ENCODE data around the gene P3R3URF. TPM values are rescaled to one million over a fixed set of nuclear protein-coding genes. Genes with fewer than 3 reads are reported as not detected.

The P3R3URF gene
- total and polyA plus RNA-seq, 2 donors from 2014 or later, result not detected

DNA sequence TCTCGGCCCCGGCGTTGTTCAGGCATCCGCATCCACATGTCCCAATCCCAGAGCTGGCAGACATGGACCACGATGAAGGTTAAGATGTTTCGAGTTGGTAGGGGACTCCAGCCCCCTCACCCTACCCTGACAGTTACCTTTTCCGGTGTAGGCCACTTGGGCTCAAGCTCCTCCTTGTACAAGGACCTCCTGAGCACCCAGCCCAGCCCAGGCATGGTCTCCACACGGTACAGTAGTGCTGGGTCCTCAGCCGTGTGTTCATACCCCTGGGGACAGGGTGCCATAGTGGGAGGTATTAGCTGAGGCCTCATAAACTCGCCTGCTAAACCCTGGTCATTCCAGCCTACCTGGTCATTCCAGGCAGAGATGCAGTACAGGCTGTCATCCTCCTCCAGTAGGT is 15.9 kb upstream of the P3R3URF start:
- Histone ChIP-seq H3K4me3 (ENCODE audit: low read length in 3 of 3) (no peak overlapping the region), H3K27ac (ENCODE audit: low read depth in 2 of 2, low read length in 2 of 2) (no peak overlapping the region), H3K36me3 (ENCODE audit: control insufficient read depth in 2 of 3, insufficient read depth in 3 of 3, low read length in 3 of 3) (peaks cover 0 to 50% (median 24%) of the 10 kb centered on the region in 3 donors), H3K4me1 (ENCODE audit: control insufficient read depth in 2 of 3, insufficient read depth in 2 of 3, low read depth in 1 of 3, low read length in 3 of 3) (peaks cover 0 to 21% (median 20%) of the 10 kb centered on the region in 3 donors), H3K9ac (ENCODE audit: low read length in 3 of 3) (no peak overlapping the region), H3K27me3 (ENCODE audit: control insufficient read depth, insufficient read depth, low read length) (no peaks in the 10 kb centered on the region), H3K9me3 (ENCODE audit: control insufficient read depth in 2 of 3, insufficient read depth in 1 of 3, low read length in 3 of 3) (no peaks in the 10 kb centered on the region)
- FAIRE-seq, result no peak
- DNase-seq, result no peak
- TF ChIP-seq, protein P1, sequence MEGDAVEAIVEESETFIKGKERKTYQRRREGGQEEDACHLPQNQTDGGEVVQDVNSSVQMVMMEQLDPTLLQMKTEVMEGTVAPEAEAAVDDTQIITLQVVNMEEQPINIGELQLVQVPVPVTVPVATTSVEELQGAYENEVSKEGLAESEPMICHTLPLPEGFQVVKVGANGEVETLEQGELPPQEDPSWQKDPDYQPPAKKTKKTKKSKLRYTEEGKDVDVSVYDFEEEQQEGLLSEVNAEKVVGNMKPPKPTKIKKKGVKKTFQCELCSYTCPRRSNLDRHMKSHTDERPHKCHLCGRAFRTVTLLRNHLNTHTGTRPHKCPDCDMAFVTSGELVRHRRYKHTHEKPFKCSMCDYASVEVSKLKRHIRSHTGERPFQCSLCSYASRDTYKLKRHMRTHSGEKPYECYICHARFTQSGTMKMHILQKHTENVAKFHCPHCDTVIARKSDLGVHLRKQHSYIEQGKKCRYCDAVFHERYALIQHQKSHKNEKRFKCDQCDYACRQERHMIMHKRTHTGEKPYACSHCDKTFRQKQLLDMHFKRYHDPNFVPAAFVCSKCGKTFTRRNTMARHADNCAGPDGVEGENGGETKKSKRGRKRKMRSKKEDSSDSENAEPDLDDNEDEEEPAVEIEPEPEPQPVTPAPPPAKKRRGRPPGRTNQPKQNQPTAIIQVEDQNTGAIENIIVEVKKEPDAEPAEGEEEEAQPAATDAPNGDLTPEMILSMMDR (IDR thresholded peaks at IDR 0.05; ENCODE audit: borderline replicate concordance, extremely low read depth, insufficient read depth), result no peak
- intact Hi-C loops (cut with DNase I), result no loop called here

DNA sequence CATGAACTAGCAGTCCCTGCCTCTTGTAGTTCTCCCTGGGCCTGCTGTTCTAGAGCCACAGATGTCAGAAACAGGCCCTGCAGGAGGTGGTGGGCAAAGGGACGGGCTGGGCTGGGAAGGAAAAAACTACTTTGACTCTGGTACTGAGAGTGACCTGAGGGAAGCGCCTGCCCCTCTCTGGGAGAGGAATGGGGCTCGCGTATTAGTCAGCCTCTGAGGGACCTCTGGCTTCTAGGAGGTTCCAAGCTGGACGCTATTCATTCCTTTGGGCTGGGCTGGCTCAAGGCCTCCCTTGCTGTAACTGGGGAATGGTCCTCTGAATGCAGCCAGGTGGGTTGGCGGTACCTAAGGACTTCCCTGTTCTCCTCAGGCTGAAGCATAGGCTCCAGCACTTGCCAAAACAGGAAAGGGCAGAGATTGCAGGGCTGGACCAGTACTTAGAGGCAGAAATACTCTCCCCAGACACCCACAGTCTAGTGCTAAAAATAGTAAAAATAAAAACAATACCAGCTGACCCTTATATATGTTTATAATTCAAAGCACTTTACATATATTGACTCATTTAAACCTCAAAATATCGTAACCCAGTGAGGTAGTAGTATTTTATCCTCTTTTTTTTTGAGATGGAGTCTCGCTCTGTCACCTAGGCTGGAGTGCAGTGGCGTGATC is 14.9 kb upstream of the P3R3URF start:
- H3K27me3 ChIP-seq (ENCODE audit: control insufficient read depth, insufficient read depth, low read length), result no peaks in the 10 kb centered on the region
- TF ChIP-seq, protein P1 (IDR thresholded peaks at IDR 0.05; ENCODE audit: borderline replicate concordance, extremely low read depth, insufficient read depth), result no peak
- no peak for FAIRE-seq
- H3K4me3 ChIP-seq (ENCODE audit: low read length in 3 of 3), result no peak overlapping the region
- H3K9ac ChIP-seq (ENCODE audit: low read length in 3 of 3), result no peak overlapping the region
- H3K9me3 ChIP-seq (ENCODE audit: control insufficient read depth in 2 of 3, insufficient read depth in 1 of 3, low read length in 3 of 3), result no peaks in the 10 kb centered on the region
- peaks cover 0 to 50% (median 24%) of the 10 kb centered on the region in 3 donors for H3K36me3 ChIP-seq (ENCODE audit: control insufficient read depth in 2 of 3, insufficient read depth in 3 of 3, low read length in 3 of 3)
- no peak overlapping the region for H3K27ac ChIP-seq (ENCODE audit: low read depth in 2 of 2, low read length in 2 of 2)
- DNase-seq, result no peak
- intact Hi-C loops (cut with DNase I), result no loop called here
- H3K4me1 ChIP-seq (ENCODE audit: control insufficient read depth in 2 of 3, insufficient read depth in 2 of 3, low read depth in 1 of 3, low read length in 3 of 3), result peaks cover 0 to 22% (median 15%) of the 10 kb centered on the region in 3 donors

DNA sequence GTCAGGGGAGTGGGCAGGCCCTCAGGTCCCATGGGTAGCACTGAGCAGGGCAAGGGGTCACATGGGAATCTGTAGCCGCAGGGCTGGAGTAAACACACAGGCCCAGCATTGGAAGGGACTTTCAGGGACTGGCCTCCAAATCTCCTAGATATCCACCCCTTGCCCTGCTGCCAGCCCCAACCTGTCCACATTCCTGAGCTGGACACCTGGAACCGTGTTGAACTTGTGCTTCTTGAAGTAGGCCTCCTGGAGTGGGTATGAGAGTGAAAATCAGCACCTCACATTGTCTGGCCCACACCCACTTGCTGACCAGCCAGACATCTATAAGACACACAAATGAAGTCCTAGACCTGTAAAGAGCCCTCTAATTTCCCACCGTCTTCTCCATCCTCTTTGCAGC is 14.3 kb upstream of the P3R3URF start:
- TF ChIP-seq, protein P1 (IDR thresholded peaks at IDR 0.05; ENCODE audit: borderline replicate concordance, extremely low read depth, insufficient read depth), result no peak
- no peak overlapping the region for H3K9ac ChIP-seq (ENCODE audit: low read length in 3 of 3)
- H3K4me1 ChIP-seq (ENCODE audit: control insufficient read depth in 2 of 3, insufficient read depth in 2 of 3, low read depth in 1 of 3, low read length in 3 of 3), result peaks cover 0 to 26% (median 15%) of the 10 kb centered on the region in 3 donors
- no peaks in the 10 kb centered on the region for H3K27me3 ChIP-seq (ENCODE audit: control insufficient read depth, insufficient read depth, low read length)
- no peak overlapping the region for H3K4me3 ChIP-seq (ENCODE audit: low read length in 3 of 3)
- H3K36me3 ChIP-seq (ENCODE audit: control insufficient read depth in 2 of 3, insufficient read depth in 3 of 3, low read length in 3 of 3), result peaks cover 0 to 46% (median 24%) of the 10 kb centered on the region in 3 donors
- no peak for DNase-seq
- intact Hi-C loops (cut with DNase I), result no loop called here
- no peak for FAIRE-seq
- no peaks in the 10 kb centered on the region for H3K9me3 ChIP-seq (ENCODE audit: control insufficient read depth in 2 of 3, insufficient read depth in 1 of 3, low read length in 3 of 3)
- H3K27ac ChIP-seq (ENCODE audit: low read depth in 2 of 2, low read length in 2 of 2), result peak overlapping the region in 1 of 2 donors; percentile 56
